Measurements from ENCODE around the gene PDLIM7.
A peak's percentile ranks its signal among the peaks of the same experiment; 100 is the strongest.

PDLIM7 gene

GRCh38 chr5:177474002-177474476 is 23.4 kb downstream of the PDLIM7 start:
- no peak for DNase-seq (ENCODE audit: low read depth in 3 of 3)

- DNase-seq (ENCODE audit: low read depth in 3 of 3) = no peak
Measured at GRCh38 chr5:177473443-177474001, 23.9 kb downstream of the PDLIM7 start, which contains the start of gene DBN1. Gene DBN1, minus strand, starts transcription at chr5:177473634. Its CDS starts 113 bp downstream, at chr5:177473521.

GRCh38 chr5:177472460-177473442 is 24.7 kb downstream of the PDLIM7 start:
- DNase-seq (ENCODE audit: low read depth in 3 of 3) = peak in 1 of 3 experiments; percentile 65

GRCh38 chr5:177471610-177472356 is 25.6 kb downstream of the PDLIM7 start:
- DNase-seq (ENCODE audit: low read depth in 3 of 3) = no peak

GRCh38 chr5:177470759-177471536 is 26.5 kb downstream of the PDLIM7 start:
- DNase-seq (ENCODE audit: low read depth in 3 of 3) = no peak

- no peak for DNase-seq (ENCODE audit: low read depth in 3 of 3)
Measured at GRCh38 chr5:177469750-177470525, 27.5 kb downstream of the PDLIM7 start.

- DNase-seq (ENCODE audit: low read depth in 3 of 3) = no peak
Measured at GRCh38 chr5:177468685-177469628, 28.4 kb downstream of the PDLIM7 start.

- no peak for DNase-seq (ENCODE audit: low read depth in 3 of 3)
Measured at GRCh38 chr5:177468329-177468684, 29.1 kb downstream of the PDLIM7 start.

GRCh38 chr5:177467436-177467835 is 30.0 kb downstream of the PDLIM7 start:
- no peak for DNase-seq (ENCODE audit: low read depth in 3 of 3)

GRCh38 chr5:177466861-177467260 is 30.5 kb downstream of the PDLIM7 start:
- no peak for DNase-seq (ENCODE audit: low read depth in 3 of 3)

GRCh38 chr5:177465044-177465443 is 32.4 kb downstream of the PDLIM7 start:
- DNase-seq (ENCODE audit: low read depth in 3 of 3) = no peak

- no peak for DNase-seq (ENCODE audit: low read depth in 3 of 3)
Measured at GRCh38 chr5:177462021-177462670, 35.3 kb downstream of the PDLIM7 start.

- no peak for DNase-seq (ENCODE audit: low read depth in 3 of 3)
Measured at GRCh38 chr5:177459819-177460628, 37.4 kb downstream of the PDLIM7 start.

- no peak for DNase-seq (ENCODE audit: low read depth in 3 of 3)
Measured at GRCh38 chr5:177459357-177459756, 38.0 kb downstream of the PDLIM7 start.

- no peak for DNase-seq (ENCODE audit: low read depth in 3 of 3)
Measured at GRCh38 chr5:177458912-177459350, 38.5 kb downstream of the PDLIM7 start.

- DNase-seq (ENCODE audit: low read depth in 3 of 3) = no peak
Measured at GRCh38 chr5:177457852-177458681, 39.3 kb downstream of the PDLIM7 start.

All from stimulated activated CD4-positive, alpha-beta T cell treated with anti-CD3 and anti-CD28 coated beads, TNF-alpha, amount 100 ng/mL, for 24 hours (primary cell).